Measurements from ENCODE around the gene IQGAP3. TPM values are rescaled to one million over a fixed set of nuclear protein-coding genes. Genes with fewer than 3 reads are reported as not detected.

Gene IQGAP3
- total and polyA plus RNA-seq, 9 donors: 0.05 to 1.2 (median 0.30) TPM; not detected in 1

GRCh38 chr1:156489166-156489934, 83.0 kb downstream of the IQGAP3 start:
- H3K27me3 ChIP-seq: no peaks in the 10 kb centered on the region
- 28 to 30% (median 30%) methylated on average over 12 of the region's 12 CpGs for WGBS, 3 donors
- no peaks in the 10 kb centered on the region for H3K9me3 ChIP-seq
- H3K36me3 ChIP-seq: no peaks in the 10 kb centered on the region
- TF ChIP-seq EP300 (IDR thresholded peaks at IDR 0.05): no peak
- no peak for TF ChIP-seq CTCF (IDR thresholded peaks at IDR 0.05)
- TF ChIP-seq POLR2A (IDR thresholded peaks at IDR 0.05): no peak
- H3K27ac ChIP-seq: peak overlapping the region; percentile 66 to 91
- peak in 4 of 5 donors; percentile 52 to 68 (median 58) for DNase-seq
- peaks cover 48% of the 10 kb centered on the region for H3K4me1 ChIP-seq (ENCODE audit: insufficient read depth)
- H3K4me3 ChIP-seq: no peak overlapping the region
- intact Hi-C loops (cut with DNase I): loop anchor here in 1 of 4 donors (10.0 kb wide), 1 partner anchor 115 kb away; the partner anchor contains the start of gene GPATCH4

DNA sequence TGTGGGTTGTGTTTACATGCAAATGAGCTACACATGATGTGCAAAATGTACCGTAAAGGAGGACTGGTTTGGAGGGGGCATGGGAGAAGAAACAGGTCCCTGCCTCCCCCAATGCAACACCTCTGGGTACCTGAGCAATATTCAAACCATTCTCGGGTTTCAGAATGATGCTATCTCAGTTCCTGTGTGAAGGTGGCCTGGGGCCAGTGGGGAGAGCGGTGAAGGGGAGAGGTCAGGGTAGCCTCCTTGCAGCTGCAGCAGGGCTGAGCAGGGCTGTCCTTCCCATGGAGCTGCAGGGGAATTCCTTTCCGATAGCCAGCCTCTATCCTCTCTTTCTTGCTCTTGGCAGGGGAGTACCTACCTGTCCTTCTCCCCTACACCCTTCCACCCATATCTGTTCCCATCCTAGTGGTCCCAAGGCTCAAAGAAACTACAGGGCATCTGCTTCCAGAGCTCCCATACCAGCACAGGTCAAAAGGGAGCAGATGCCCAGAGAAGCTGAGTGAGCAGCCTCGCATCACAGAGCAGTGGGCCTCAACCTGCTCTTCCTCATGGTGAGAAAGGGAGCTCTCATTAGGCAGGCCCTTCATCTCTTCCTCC, 83.7 kb downstream of the IQGAP3 start:
- peaks cover 42% of the 10 kb centered on the region for H3K4me1 ChIP-seq (ENCODE audit: insufficient read depth)
- no peaks in the 10 kb centered on the region for H3K36me3 ChIP-seq
- WGBS, 3 donors: 56 to 65% (median 60%) methylated on average over 5 of the region's 5 CpGs
- H3K27me3 ChIP-seq: no peaks in the 10 kb centered on the region
- H3K4me3 ChIP-seq: no peak overlapping the region
- no peaks in the 10 kb centered on the region for H3K9me3 ChIP-seq
- TF ChIP-seq POLR2A (IDR thresholded peaks at IDR 0.05) (no peak), CTCF (IDR thresholded peaks at IDR 0.05) (no peak), EP300 (IDR thresholded peaks at IDR 0.05) (no peak)
- H3K27ac ChIP-seq: peak overlapping the region; percentile 66 to 91
- no peak for DNase-seq
- intact Hi-C loops (cut with DNase I): loop anchor here in 1 of 4 donors (10.0 kb wide), 1 partner anchor 116 kb away; the partner anchor contains the start of gene GPATCH4

DNA sequence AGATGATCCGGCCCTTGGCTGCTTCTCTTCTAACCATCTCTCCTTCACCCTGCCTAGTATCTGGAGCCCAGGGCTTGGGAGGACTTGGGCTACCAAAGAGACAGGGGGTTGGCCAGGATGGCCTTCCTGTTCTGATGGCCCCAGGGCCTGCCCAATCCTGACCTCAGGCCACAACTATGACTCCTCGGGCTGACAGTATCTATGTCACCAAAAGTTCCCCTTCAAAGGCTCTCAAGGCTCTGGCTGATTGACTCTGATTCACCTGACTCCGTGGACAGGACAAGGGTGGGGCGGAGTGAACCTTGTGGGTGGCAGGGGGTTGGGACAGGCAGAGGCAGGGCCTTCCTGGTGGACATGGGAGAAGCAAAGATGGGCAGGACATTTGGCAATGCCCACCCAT, 84.5 kb downstream of the IQGAP3 start:
- no peaks in the 10 kb centered on the region for H3K9me3 ChIP-seq
- peaks cover 37% of the 10 kb centered on the region for H3K4me1 ChIP-seq (ENCODE audit: insufficient read depth)
- intact Hi-C loops (cut with DNase I): loop anchor here in 1 of 4 donors (10.0 kb wide), 1 partner anchor 117 kb away; the partner anchor contains the start of gene GPATCH4
- no peak for DNase-seq
- H3K4me3 ChIP-seq: no peak overlapping the region
- peak overlapping the region in 1 of 2 donors; percentile 91 for H3K27ac ChIP-seq
- no peaks in the 10 kb centered on the region for H3K27me3 ChIP-seq
- no peaks in the 10 kb centered on the region for H3K36me3 ChIP-seq
- no peak for TF ChIP-seq POLR2A (IDR thresholded peaks at IDR 0.05)
- 67 to 79% (median 71%) methylated on average over 4 of the region's 4 CpGs for WGBS, 3 donors

- no peak overlapping the region for H3K27ac ChIP-seq
Measured at GRCh38 chr1:156486421-156487344, 85.7 kb downstream of the IQGAP3 start.

More at GRCh38 chr1:156486421-156487344, 85.7 kb downstream of the IQGAP3 start:
- intact Hi-C loops (cut with DNase I): loop anchor here in 1 of 4 donors (10.0 kb wide), 1 partner anchor 118 kb away; the partner anchor contains the start of gene GPATCH4
- no peaks in the 10 kb centered on the region for H3K9me3 ChIP-seq
- no peaks in the 10 kb centered on the region for H3K27me3 ChIP-seq
- H3K4me3 ChIP-seq: no peak overlapping the region
- no peak for TF ChIP-seq POLR2A (IDR thresholded peaks at IDR 0.05)
- no peak for TF ChIP-seq CTCF (IDR thresholded peaks at IDR 0.05)
- no peak for TF ChIP-seq EP300 (IDR thresholded peaks at IDR 0.05)
- no peak for DNase-seq
- H3K36me3 ChIP-seq: no peaks in the 10 kb centered on the region
- 74 to 79% (median 78%) methylated on average over 7 of the region's 7 CpGs for WGBS, 3 donors
- H3K4me1 ChIP-seq (ENCODE audit: insufficient read depth): peaks cover 26% of the 10 kb centered on the region

Data from ovary (tissue), 9 donors.